Measurements from ENCODE around the gene ZNF132. TPM values are rescaled to one million over a fixed set of nuclear protein-coding genes. Genes with fewer than 3 reads are reported as not detected.
A peak's percentile ranks its signal among the peaks of the same experiment; 100 is the strongest.

The ZNF132 gene
- total and polyA plus RNA-seq, 9 of the 15 experiments (the other 6 are each of a cell fraction or from before 2014, with no cell fraction given) = 0.03 to 0.42 (median 0.10) TPM; not detected in 5

DNA sequence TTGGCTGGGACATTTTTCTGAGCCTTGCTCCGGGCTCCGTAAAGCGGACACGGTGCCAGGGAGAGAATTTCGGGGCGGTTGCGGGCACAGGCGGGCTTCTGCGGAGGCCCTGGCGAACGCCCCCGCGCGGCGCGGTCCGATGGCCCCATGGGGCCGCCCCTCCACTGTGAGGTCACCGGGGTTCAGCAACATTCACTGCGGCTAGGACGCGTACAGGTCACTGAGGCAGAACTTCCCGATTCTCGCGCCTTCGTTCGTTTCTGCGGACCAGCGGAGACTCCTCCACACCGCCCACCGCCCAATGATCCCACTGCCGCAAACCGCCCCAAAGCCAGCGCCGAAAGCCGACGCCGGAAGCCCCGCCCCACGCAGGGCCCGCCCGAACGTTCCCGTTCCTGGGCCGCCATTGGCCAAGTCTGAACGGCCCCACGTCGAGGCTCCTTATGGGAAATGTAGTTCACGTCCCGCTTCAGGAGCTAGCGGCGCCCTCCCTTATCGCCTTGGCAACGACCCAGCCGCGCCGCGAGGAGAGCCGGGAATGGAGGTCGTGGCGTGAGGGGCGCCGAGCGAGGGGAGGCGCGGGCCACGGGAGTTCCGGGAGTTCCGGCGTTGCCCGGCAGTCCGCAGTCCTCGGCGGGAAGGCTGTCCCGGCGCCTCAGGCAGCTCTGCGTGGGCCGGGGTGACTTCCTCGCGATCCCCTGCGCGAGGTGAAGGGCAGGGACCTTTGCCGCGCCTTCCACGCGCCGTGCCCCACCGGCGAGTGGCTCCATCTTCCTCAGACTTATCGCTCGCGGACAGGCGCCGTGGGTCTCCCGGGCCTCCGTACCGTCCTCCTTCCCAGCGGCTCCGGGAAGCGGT lies 31.6 kb downstream of the ZNF132 start, which contains the start of gene ZNF584 (continued):
- TF ChIP-seq E2F6 (IDR thresholded peaks at IDR 0.05; ENCODE audit: borderline replicate concordance in 1 of 2, extremely low read depth in 1 of 2, insufficient read depth in 1 of 2, insufficient read length in 1 of 2, low read depth in 1 of 2, low read length in 1 of 2, poor library complexity in 1 of 2, severe bottlenecking in 1 of 2) = peak; percentile 24 to 45
- TF ChIP-seq SRF (CRISPR knock-in tag; IDR thresholded peaks at IDR 0.05) = 0 out of 4 replicates have a peak, but pooled peaks of 1 of the 2 experiments have one; percentile 46
- TF ChIP-seq BDP1 (IDR thresholded peaks at IDR 0.05; ENCODE audit: insufficient read depth, insufficient read length) = no peak
- 0 out of 2 replicates have a peak, but pooled peaks have one; percentile 2 for TF ChIP-seq LCOR (CRISPR knock-in tag; IDR thresholded peaks at IDR 0.05)
- TF ChIP-seq ZNF175 (CRISPR knock-in tag; IDR thresholded peaks at IDR 0.05; ENCODE audit: low read depth) = no peak
- peak; percentile 24 to 76 (median 71) for TF ChIP-seq YY1 (IDR thresholded peaks at IDR 0.05; ENCODE audit: borderline replicate concordance in 1 of 3, control insufficient read depth in 1 of 3, extremely low read depth in 1 of 3, insufficient read depth in 3 of 3, insufficient read length in 1 of 3, insufficient replicate concordance in 2 of 3, low read depth in 1 of 3, low read length in 2 of 3)
- TF ChIP-seq PRPF4 (IDR thresholded peaks at IDR 0.05; ENCODE audit: insufficient read depth, low read depth, low read length, poor library complexity, severe bottlenecking) = peak; percentile 25
- peak; percentile 85 for TF ChIP-seq MXI1 (IDR thresholded peaks at IDR 0.05; ENCODE audit: low read depth, low read length)
- peak; percentile 69; the same call in 1 of the 2 replicates for TF ChIP-seq GATAD2B (IDR thresholded peaks at IDR 0.05; ENCODE audit: borderline replicate concordance)
- TF ChIP-seq, protein P1, sequence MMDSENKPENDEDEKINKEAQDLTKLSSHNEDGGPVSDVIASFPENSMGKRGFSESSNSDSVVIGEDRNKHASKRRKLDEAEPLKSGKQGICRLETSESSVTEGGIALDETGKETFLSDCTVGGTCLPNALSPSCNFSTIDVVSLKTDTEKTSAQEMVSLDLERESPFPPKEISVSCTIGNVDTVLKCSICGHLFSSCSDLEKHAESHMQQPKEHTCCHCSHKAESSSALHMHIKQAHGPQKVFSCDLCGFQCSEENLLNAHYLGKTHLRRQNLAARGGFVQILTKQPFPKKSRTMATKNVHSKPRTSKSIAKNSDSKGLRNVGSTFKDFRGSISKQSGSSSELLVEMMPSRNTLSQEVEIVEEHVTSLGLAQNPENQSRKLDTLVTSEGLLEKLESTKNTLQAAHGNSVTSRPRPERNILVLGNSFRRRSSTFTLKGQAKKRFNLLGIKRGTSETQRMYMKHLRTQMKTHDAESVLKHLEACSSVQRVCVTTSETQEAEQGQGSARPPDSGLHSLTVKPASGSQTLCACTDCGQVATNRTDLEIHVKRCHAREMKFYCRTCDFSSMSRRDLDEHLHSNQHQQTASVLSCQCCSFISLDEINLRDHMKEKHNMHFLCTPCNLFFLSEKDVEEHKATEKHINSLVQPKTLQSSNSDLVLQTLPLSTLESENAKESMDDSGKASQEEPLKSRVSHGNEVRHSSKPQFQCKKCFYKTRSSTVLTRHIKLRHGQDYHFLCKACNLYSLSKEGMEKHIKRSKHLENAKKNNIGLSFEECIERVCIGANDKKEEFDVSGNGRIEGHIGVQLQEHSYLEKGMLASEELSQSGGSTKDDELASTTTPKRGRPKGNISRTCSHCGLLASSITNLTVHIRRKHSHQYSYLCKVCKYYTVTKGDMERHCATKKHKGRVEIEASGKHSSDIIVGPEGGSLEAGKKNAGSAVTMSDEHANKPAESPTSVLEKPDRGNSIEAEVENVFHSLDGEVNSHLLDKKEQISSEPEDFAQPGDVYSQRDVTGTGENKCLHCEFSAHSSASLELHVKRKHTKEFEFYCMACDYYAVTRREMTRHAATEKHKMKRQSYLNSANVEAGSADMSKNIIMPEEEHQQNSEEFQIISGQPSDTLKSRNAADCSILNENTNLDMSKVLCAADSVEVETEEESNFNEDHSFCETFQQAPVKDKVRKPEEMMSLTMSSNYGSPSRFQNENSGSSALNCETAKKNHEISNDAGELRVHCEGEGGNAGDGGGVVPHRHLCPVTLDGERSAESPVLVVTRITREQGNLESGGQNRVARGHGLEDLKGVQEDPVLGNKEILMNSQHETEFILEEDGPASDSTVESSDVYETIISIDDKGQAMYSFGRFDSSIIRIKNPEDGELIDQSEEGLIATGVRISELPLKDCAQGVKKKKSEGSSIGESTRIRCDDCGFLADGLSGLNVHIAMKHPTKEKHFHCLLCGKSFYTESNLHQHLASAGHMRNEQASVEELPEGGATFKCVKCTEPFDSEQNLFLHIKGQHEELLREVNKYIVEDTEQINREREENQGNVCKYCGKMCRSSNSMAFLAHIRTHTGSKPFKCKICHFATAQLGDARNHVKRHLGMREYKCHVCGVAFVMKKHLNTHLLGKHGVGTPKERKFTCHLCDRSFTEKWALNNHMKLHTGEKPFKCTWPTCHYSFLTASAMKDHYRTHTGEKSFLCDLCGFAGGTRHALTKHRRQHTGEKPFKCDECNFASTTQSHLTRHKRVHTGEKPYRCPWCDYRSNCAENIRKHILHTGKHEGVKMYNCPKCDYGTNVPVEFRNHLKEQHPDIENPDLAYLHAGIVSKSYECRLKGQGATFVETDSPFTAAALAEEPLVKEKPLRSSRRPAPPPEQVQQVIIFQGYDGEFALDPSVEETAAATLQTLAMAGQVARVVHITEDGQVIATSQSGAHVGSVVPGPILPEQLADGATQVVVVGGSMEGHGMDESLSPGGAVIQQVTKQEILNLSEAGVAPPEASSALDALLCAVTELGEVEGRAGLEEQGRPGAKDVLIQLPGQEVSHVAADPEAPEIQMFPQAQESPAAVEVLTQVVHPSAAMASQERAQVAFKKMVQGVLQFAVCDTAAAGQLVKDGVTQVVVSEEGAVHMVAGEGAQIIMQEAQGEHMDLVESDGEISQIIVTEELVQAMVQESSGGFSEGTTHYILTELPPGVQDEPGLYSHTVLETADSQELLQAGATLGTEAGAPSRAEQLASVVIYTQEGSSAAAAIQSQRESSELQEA (IDR thresholded peaks at IDR 0.05; ENCODE audit: low read depth) = peak; percentile 84
- TF ChIP-seq ZBTB2 (IDR thresholded peaks at IDR 0.05) = peak; percentile 89
- TF ChIP-seq GTF2A2 (tag; IDR thresholded peaks at IDR 0.05) = no peak
- TF ChIP-seq MEF2D (tag; conservative IDR thresholded peaks at IDR 0.05; ENCODE audit: low read depth) = no peak

Measured in K562 (cell line).